GM12873 (cell line): ENCODE measurements around the gene REV3L.

ENCODE experiments used
- CTCF ChIP-seq: IDR thresholded peaks from 2 replicates; pipeline ENCODE4 v1.5.1; 2012; ENCODE audit warnings: low read depth, mild to moderate bottlenecking, moderate library complexity, low read length, control low read depth; ENCODE audit not compliant: insufficient read depth; ENCODE audit errors: missing control alignments

Gene REV3L

GRCh38 chr6:111429571-111429970 is 53.4 kb downstream of the REV3L start:
- TF ChIP-seq CTCF: no peak

GRCh38 chr6:111428811-111429210 is 54.2 kb downstream of the REV3L start:
- TF ChIP-seq CTCF: no peak

DNA sequence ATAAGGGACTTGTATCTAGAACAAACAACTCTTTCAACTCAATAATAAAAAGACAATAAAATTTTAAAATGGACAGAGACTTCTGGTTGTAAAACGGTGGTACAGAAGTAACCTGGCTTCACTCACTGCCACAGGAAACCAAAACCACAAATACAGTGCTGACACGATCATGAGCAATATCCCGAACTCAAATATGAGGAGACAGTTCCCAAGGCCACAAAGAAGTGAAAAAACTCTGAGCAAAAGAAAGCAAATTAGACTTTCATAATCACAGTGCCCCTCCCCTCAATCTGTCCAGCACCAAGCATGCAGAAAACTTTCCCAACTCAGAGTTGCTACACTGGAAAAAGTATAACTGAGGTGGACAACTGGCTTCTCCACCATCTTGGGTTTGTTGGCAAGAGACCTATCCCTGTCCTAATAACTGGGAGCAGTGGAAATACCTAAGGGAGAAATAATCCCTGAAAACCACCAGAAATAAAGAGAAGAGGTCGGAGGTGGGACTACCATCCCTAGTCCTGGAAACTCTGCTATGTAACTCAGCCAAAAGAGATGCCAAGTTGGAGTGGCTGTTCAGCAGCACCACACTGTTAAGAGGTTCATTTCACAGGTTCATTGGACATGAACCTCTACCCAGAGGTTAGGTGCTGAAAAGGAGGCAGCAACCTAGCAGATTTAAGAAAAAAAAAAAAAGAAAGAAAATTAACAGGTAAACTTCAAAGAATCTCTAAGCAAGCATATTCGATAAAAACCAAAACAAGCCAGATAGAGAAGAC is 55.5 kb downstream of the REV3L start:
- TF ChIP-seq CTCF: no peak

DNA sequence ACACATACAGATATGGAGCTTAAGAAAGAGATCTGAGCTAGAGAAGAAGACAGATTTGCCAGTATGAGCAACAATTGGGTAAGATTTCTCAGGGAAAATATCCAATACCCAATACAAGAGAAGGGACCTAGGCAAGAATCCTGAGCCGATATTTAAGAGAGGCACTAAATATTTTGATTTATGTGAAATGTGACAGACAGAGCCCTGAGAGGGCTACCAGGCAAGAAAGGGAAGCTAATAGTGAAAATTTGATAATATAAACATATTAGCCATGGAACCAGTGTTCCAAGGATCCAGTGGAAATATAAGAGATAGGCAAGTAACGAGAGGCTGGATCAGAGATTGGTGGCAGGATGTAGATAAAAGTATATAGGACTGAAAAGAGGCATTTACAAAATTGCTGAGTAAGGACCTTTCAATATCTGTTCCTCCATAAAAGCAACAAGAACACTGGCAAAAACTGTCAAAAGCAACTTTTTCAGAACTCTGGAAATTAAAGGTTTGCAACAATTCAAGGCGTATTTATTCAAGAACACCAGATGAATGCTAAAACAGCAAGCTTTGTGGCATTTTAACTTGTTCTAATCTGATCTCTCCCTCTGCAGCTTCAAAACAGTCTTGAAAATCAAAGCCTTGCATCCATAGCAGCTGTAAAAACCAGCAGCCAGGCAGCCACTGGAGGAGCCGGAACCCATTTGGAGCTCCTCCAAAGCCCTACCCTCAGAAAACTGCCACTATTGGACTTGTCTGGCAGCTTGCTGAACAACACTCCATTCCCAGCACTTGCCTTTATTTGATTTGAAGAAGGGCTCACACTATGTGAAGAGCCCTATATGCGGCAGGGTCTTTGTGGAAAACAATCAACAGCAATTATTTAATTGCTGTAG is 58.8 kb downstream of the REV3L start:
- no peak for TF ChIP-seq CTCF

- TF ChIP-seq CTCF: no peak
Measured at GRCh38 chr6:111423055-111423633, 59.9 kb downstream of the REV3L start.

DNA sequence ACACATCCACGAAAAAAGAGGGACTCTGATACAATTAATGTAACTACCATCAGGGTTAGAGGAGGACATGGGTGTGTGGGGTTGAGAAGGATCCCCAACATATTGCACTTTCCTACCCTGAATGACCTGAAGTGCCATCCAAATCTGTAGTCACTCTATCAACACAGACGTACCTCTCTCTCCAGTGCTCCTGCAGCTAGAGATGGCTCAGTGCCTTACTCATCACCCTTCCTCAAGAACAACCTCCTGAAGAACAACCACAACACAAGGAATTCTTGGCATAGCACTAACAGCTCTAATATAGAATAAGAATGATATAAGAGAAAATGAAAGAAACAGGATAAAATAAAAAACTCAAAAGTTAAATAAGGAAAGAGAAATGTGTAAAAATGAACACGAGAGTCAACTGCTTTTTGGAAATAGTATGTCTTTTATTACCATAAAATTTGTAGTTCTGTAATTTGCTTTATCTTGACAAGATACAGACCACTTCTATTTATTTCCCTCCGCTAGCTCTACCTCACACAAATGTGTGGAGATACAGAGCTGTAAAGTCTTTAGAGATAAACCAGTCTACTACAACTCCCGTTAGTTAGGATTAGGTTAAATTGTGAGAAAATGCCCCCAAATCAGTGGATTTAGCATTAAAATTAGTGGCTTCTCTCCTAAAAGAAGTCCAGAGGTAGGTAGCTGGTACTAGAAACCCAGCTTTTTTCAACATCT is 63.9 kb downstream of the REV3L start:
- no peak for TF ChIP-seq CTCF
